Measurements from ENCODE around the gene GAB1.

GAB1 gene

DNA sequence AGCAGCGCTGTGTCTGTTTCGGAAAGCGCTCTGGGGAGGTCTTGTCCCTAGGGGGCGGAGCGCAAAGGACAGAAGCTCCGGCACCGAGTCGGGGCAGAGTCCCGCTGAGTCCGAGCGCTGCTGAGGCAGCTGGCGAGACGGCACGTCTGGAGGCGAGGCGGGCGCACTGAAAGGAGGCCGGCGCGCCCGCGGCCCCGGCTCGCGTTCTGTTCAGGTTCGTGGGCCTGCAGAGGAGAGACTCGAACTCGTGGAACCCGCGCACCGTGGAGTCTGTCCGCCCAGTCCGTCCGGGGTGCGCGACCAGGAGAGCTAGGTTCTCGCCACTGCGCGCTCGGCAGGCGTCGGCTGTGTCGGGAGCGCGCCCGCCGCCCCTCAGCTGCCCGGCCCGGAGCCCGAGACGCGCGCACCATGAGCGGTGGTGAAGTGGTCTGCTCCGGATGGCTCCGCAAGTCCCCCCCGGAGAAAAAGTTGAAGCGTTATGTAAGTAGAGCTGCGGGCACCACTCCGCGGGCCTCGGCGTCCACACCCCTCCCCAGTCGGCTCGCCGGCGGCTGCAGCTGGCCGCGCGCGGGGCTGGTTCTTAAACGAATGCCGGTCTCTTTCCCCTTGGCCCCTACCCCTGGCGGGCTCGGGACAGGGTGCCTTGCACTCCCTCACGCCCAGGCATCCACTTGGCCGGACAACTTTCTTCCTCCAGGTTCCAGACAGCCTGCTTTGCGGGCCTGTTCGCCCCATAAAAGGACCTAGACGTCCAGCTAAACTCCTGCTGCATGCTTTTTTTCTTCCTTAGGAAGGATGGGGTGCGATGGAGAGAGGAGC is at the start of gene GAB1:
GAB1 (plus strand) TSS at position 96 of the 819 bp plus-strand sequence; CDS start at position 409, 313 bp downstream.
- DNase-seq = peak; percentile 17

DNA sequence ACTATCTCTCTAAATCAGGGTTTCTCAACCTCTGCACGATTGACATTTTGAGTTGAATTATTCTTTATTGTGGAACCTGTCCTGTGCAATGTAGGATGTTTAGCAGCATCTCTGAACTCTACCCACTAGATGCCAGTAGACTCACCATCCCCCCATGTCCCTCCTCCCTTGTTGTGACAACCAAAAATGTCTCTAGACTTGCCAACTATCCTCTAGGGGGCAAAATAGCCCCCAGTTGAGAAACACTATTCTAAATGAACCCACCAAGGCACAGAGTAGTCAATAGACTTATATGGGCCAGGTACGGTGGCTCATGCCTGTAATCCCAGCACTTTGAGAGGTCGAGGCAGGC is 49.1 kb upstream of the GAB1 start:
- no peak for DNase-seq

GRCh38 chr4:143288171-143288570 is 48.5 kb upstream of the GAB1 start:
- DNase-seq = no peak

- DNase-seq = no peak
These were observed 47.3 kb upstream of the GAB1 start for GRCh38 chr4:143289370-143289769.

GRCh38 chr4:143291314-143291713 is 45.4 kb upstream of the GAB1 start:
- no peak for DNase-seq

- no peak for DNase-seq
These were observed 43.8 kb upstream of the GAB1 start for GRCh38 chr4:143292858-143293257.

- DNase-seq = no peak
These were observed 42.4 kb upstream of the GAB1 start for GRCh38 chr4:143294310-143294709.

DNA sequence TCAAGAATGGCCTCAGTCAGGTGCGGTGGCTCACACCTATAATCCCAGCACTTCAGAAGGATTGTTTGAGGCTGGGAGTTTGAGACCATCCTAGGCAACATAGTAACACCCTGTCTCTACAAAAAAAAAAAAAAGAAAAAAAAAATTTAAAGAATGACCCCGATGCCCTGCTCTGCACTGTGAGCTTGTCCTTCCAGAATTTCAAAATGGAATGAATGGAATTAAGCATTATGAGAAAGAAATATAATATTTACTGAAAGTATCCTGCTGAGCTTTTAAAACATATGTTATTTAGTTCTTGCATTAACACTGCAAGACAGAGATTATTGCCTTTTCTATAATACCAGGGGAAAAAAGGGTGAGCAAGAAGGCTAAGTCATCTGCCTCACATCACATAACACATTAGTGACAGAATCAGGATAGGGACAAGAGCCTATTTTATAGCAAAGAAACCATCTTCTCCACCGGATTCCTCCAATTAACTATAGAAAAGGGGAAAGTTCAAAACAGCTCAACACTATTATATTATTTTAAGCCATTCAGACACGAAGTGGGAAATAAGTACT is 41.9 kb upstream of the GAB1 start:
- no peak for DNase-seq

DNA sequence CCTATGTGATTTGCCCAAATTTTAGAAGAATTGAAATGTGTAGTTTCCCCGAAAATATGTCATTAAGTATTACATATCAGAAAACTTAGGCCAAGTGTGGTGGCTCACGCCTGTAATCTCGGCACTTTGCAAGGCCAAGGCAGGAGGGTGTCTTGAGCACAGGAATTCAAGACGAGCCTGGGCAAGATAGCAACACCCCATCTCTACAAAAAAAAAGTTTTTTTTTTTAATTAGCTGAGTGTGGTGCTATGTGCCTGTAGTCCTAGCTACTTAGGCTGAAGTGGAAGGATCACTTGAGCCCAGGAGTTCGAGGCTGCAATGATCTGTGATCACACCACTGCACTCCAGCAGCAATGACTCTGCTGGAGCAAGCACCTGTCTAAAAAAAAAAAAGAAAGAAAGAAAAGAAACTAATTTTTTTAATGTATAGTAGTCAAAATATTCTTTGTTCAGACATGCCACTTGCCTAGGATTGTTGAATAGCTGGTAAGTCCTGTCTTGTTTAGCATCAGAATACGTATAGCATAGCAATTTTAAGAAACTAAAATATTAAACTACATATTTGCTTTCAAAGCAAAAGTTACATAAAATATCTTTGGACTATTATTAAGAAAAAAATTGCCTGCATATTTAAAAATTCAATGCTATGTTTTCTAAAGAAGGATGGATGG is 40.1 kb upstream of the GAB1 start:
- no peak for DNase-seq

DNA sequence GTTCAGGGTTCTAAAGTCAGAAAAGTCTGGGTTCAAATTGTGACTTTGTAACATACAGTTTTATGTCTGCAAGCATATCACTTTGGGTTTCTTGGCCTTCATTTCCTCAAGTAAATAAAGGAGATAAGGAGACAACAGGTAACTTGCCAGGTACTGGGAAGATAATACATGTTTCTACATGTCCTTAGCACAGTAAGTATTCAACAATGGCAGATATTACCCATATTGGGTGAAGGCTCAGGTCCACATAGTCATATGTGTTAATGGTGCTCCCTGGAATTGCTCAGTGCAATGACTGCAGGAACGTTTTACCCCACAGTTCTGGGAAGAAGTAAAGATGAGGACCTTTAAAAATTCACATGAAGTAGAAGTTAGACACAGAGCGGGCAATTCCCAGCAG is 35.8 kb upstream of the GAB1 start:
- no peak for DNase-seq

DNA sequence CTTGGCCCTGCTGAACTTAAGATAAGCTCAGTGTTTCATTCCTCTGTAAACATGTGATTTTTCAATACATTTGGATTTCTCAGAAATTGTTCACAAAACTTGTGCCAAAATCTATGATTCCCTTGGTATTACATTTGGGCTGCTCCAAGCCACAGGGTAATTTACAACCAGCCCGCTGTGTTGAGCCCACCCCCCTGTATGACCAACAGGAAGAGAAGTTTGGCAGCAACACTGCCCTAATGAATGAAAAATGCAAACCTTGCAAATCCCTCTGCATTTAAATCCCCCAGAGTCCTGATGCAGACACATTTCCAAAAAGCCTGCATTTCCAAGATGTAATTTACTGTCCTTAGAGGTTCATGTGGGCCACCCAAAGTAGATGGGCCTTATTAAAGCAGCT is 34.1 kb upstream of the GAB1 start:
- no peak for DNase-seq

DNA sequence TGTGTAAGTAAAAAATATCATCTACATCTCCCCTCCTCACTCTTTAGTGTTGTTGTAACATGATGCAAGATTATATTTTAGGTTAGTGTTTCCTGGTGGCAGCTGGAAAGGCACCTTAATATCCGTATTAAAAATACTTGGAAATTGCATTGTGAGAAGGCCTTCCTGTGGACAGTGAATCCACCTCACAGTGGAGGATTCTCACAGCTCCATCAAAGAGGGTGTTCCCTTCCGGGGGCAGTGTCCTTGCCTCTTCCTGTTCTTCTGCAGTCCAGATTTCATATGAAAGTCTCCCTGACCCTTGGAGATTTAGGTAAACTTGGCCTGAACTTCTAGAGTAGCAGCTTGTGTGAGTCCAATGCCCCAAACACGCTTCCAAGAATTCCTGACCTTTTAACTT is 29.9 kb upstream of the GAB1 start:
- DNase-seq = no peak

DNA sequence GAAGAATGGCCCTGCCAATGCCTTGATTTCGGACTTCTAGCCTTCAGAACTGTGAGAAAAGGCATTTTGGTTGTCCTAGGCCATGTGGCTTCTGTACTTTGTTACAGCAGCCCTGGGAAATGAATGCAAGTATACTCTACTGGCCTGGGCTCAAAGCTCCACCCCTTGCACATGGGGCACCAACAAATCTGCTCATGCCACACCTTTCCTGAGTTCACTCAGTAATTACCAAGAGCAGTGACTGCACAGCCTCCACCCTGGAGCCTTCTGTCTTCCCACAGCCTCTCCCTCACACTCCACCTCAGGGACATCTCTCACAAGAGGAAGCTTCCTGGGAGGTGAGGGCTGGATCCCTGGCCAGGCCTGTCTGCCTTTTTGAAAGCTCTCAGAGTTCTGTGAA is 29.1 kb upstream of the GAB1 start:
- DNase-seq = no peak

DNA sequence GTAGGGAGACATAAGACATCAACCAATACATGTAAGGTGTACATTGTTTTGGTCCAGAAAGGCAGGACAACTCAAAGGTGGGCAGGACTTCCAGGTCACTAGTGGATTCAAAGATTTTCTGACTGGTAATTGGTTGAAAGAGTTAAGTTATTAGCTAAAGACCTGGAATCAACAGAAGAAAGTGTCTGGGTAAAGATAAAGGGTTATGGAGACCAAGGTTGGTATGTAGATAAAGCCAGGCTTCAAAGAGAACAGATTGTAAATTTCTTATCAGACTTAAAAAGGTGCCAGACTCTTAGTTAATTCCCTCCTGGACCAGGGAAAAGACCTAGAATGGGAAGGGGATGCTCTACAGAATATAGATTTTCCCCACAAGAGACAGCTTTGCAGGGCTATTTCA is 28.3 kb upstream of the GAB1 start:
- DNase-seq = no peak

- no peak for DNase-seq
These were observed 24.8 kb upstream of the GAB1 start for GRCh38 chr4:143311924-143312323.

DNA sequence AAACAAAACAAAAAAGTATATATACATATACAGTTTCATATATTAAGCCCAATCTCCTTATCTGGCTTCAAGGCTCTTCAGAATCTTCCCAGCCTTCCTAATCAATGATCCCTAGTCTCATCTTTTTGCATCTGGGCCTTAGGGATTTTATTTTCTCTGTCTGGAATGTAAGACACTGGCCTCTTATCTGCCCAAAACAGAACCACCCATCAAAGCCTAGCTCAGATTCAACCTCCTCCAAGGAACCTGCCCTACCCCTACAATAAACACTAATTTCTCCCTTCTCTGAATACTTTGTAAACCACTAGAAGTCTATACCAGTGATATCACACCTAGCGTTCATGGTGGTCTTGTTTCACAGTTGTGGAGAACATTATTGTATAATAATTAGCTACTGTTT is 23.2 kb upstream of the GAB1 start:
- DNase-seq = no peak

DNA sequence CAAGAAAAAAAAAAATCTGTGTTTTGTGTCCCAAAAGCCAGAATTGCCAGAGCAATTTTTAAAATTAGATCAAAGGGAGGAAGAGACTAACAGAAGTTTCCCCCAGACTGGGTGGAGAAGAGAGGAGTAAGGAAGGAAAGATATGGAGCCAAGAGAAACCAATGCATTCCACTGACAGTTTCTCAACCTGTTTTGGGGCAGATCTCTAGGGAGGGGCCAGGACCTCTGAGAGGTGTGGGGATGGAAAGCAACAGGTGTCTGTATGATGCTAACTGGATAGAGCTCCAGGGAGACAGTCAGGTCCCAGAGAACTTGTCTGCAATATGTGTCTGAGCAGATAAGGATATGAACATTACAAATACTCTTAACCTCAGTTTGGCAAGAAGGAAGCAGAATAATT is 22.7 kb upstream of the GAB1 start:
- no peak for DNase-seq

- no peak for DNase-seq
These were observed 16.6 kb upstream of the GAB1 start for GRCh38 chr4:143320113-143320512.

DNA sequence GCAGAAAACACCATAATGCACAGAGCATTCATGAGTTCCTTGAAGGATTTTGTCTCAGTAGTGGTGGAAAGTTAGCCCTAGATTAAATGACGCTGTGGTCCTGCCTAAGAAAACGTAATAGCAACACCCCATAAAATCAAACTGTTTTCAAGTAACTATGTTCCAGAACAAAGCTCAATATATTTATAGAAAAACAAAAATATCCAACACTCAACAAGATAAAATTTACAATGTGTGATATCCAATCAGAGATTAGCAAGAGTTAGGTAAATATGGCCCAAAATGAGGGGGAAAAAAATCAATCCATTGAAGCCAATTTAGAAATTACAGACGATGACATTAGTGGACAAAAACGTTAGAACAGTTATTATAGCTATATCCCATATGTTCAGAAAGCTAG is 9.9 kb upstream of the GAB1 start:
- DNase-seq = no peak

- DNase-seq = no peak
These were observed 6.7 kb upstream of the GAB1 start for GRCh38 chr4:143329985-143330384.

DNA sequence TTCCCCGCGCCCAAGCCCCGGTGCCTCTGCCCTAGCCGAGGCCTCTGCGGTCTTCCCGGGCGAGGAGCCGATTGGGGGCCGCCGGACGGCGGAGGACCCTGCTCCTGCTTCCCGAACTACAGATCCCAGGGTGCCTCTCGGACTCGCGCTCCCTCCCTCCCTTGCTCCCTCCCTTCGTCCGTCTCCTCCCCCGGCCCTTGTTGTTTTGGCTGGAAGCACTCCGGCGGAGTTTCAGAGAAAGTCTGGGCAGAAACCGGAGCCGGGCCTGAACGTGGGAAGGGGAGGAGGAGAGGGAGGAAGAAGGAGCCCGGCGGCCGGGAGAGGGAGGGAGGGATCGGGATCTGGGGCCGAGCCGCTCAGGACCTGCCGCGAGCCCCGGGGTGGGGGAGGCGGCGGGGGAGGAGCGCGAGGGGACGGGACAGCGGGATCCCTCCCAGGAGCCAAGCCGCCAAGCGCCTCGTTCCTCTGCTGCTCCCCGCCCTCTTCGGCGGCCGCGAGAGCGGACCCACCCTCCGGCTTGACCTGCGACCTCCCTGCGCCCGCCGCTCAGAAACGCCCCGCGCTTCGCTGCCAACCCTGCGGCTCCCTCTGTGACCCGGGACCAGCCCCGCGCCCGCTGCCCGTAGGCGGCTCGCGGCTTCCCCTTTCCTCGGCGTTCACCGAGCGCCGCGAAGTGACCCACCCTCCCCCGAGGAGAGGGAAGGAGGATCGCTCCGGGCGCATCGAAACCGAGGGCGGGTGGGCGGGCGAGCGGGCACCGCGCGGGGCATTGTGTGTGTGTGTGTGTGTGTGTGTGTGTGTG is 496 bp upstream of the GAB1 start:
- DNase-seq = no peak

GRCh38 chr4:143337600-143338287 is 1.1 kb downstream of the GAB1 start:
- no peak for DNase-seq

- DNase-seq = no peak
These were observed 1.6 kb downstream of the GAB1 start for GRCh38 chr4:143338313-143338712.
